CD4-positive, alpha-beta T cell treated with Interleukin-4 for 4 hours (primary cell): ENCODE results near the gene HSDL1.

ENCODE experiments used
- DNase-seq: peaks from one replicate; pipeline ENCODE4 v3.0.0-alpha.2; 2020

Gene HSDL1

GRCh38 chr16:84105301-84105815 lies 39.6 kb downstream of the HSDL1 start:
- no peak for DNase-seq

- no peak for DNase-seq
Observed at GRCh38 chr16:84104231-84104630, 40.7 kb downstream of the HSDL1 start.

DNA sequence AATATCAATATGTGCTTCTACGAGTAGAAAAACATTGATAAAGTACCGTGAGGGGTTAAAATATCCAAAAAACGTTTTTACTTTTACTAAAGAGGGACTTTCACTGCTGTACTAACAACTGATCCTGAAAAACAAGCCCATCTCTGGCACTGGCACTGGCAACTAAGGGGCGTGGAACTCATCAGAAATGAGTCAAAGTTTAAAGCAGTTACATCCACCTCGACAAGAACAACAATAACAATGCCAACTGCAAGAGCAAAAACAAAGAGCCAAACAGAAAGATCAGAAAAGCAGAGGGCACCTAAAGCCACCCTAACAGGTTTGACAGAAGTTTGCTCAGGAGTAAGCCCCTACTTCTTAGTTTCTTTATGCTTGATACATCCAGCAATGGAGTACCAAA lies 41.3 kb downstream of the HSDL1 start:
- DNase-seq, result no peak

DNA sequence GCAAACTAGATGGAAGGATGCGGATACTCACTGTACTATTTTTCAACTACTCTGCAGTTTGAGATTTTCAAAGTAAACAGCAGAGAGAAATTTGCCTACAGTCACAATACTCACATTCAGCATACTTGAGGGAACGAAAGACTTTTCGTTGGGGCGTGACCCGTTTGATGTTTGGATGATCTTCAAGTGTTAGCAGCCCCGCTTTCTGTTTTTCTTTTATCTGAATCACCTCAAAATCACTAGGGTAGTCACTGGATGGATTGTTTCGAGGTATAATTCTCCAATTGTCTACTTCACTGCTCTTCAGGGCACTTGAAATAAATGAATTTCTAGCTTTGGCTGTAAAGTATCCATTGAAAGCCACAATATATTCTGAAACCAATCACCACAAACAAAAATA lies 46.0 kb downstream of the HSDL1 start:
- no peak for DNase-seq

GRCh38 chr16:84096447-84097005 lies 48.5 kb downstream of the HSDL1 start:
- no peak for DNase-seq

DNA sequence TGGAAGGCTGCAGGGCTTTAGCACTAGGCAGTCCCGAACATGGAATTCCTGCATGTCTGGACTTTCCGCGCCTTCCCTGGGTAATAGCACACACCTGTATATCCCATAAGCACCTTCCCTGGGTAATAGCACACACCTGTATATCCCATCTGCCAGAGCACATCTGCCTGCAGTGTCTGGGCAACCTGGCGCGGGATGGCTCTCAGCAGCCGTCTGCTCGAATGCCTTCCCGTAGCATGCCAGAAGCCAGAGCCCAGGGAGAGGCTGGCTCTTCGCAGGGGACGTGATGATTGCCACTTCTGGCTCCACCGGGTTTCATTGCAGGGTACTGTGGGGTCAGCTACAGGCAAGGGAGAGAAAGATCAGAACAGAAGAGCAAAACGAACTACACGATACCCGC lies 49.5 kb downstream of the HSDL1 start:
- no peak for DNase-seq

GRCh38 chr16:84093879-84094270 lies 51.1 kb downstream of the HSDL1 start:
- DNase-seq, result no peak

DNA sequence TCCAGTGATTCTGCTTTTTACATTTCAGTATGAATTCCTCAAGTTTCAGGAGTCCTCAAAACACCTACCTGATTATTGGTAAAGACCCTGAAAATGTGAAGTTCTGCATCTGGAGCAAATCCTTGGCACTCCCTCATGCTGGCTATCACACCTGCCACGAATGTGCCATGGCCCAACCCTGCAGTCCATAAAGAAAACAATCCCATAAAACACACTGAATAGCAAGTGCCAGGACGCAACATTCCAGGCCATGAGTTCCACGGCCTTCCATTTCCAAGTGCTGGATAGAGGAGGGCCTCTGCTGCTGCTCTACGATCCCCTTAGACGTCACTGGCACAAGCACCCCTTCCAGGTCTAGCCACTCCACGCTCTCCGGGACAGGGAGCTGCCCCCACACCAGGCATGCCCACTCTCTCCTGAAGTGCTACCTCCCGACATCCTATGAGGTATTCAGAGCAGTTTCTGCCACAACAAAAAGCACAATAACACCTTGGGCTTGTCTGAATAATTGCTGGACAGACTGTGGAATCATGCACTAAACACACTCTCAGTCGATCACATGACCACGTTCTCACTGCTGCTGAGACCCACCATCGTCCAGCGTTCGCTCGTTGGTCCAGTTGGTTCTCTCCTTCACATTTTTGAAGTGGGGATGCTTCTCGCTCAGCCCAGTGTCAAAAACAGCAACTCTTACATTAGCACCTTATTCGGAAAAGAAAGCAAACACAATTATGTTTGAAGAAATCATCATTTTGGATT lies 51.7 kb downstream of the HSDL1 start:
- DNase-seq, result no peak

DNA sequence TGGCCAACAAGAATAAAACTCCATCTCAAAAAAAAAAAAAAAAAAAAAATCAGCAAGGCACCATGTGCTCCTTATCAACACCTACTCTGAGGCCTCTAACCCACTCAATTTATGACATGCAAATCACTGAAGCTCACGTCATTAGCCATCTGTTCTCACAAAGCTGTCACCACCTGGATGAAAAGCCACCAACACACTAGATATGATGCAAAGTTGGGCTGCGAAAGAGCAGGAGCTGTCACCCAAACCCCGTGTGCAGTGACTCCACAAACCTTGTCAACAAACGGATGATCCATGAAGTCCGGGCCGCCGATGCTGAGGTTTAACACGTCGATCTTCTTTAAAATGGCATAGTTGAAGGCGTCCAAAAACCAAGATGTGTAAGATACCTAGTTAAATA lies 53.5 kb downstream of the HSDL1 start:
- no peak for DNase-seq

DNA sequence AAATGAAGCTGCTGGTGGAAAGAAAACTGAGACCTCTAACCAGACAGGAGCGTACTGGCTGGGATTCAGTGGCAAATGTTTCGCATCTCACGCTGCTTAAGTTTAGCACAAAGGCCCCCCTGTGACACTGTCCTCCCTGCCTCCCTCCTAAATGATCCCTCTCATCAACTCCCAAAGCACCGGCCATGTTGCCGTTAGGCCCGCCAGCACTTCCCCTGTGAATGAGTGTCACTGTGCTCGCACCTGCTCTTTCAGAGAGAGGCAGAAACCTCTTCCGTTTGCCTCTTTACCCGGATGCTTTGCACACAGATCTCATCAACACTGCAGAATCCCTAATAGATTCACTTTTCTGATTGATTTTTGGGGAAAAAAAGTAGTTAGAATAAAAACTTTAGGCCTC lies 54.8 kb downstream of the HSDL1 start:
- DNase-seq, result no peak

- peak; percentile 27 for DNase-seq
Observed at GRCh38 chr16:84088695-84089395, 56.1 kb downstream of the HSDL1 start.

- DNase-seq, result no peak
Observed at GRCh38 chr16:84087466-84088151, 57.4 kb downstream of the HSDL1 start.

DNA sequence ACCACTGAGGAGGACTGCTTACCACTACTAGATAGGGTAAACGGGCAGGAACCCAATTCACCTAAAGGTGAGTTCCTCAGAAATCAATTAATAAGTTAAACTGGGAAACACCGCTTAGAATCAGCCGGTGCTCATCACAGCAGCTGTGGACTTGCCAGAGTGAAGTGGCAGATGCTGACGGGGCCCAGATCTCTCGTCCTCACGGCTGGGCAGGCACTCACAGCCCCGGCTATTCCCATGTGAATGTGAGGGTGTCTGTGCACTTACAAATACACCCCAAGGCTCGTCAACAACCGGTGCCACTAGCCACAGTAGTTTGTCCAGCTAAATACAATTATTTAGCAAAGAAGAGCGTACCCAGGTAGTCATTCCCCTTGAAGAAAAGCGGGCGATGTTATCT lies 58.0 kb downstream of the HSDL1 start:
- DNase-seq, result no peak

- DNase-seq, result no peak
Observed at GRCh38 chr16:84086341-84086740, 58.6 kb downstream of the HSDL1 start.

DNA sequence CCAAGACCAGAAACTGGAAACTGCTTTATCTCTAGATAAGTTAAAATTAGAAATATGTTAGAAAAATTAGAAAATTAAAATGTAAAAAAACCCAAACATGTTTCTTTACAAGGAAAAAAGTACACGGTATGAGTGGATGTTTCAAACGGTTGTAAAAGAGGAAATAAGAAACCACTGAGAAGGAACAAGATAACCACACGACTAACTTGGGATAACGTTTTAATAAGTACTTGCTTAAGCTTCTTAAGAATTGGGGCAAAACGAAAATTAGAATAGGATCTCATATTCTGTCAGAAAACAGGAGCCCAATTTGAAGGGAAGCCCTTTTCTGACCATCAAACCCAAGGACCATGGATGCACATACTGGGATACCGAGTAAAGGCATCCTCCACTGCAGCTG lies 59.2 kb downstream of the HSDL1 start:
- no peak for DNase-seq

DNA sequence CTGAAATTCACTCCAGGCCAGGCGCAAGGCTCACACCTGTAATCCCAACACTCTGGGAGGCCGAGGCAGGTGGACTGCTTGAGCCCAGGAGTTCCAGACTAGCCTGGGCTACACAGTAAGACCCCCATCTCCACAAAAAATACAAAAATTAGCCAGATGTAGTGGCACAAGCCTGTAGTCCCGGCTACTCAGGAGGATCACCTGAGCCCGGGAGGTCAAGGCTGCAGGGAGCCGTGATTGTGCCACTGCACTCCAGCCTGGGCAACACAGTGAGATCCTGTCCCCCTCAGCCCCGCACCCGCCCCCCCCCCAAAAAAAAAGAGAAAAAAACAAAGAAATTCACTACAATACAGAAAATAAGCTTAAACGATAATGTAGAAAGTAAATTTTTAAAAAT lies 59.7 kb downstream of the HSDL1 start:
- DNase-seq, result no peak

- peak; percentile 68 for DNase-seq
Observed at GRCh38 chr16:84084570-84085270, 60.3 kb downstream of the HSDL1 start.

DNA sequence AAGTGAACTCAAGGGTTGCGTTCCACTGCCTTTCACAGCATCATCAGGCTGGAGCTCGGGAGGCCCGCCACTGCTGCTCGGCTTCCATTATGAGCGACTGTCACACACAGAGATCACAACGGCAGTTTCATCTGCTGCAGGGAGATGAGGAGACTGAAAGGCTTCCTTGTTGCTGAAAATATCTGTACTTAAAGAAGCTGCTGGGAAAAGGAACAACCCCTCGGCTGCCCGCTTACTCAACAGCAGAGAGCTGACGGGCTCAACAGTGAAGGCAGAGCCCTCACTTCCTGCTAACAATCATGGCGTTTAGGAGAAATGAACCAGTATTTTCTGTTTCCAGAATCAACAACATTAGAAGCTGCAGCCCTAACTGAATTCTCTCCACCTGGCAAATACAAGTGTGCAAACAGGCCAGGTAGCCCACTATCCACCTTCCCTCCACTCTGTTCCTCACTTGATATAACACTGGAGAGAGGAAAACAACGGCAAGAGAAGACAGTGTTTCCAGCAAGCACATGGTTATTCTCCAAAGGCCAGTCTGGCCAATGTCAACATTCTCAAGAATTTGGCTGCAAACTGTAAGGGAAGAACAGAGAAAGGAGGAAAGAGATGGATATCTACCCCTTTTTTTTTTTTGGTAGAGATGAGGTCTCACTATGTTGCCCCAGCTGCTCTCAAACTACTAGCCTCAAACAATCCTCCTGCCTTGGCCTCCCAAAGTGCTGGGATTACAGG lies 62.0 kb downstream of the HSDL1 start:
- no peak for DNase-seq

DNA sequence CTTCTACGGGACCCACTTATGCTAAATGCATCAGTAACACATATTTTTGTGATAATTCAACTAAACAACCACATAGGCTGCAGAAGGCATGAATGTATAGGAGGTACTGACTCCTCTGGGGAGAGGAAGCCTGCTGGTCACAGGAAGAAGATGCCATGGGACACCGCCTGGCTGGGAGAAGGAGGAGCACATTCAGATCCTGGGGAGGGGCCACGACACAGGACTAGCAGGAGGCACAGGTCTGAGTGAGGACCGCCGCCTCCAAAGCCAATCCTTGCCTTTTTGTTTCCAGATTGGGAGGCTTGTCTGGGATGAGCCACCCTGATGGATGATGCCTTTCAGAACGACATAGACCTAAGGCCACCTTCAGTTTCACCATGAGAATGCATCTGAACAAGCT lies 62.9 kb downstream of the HSDL1 start:
- DNase-seq, result no peak

- no peak for DNase-seq
Observed at GRCh38 chr16:84081446-84081989, 63.5 kb downstream of the HSDL1 start.

DNA sequence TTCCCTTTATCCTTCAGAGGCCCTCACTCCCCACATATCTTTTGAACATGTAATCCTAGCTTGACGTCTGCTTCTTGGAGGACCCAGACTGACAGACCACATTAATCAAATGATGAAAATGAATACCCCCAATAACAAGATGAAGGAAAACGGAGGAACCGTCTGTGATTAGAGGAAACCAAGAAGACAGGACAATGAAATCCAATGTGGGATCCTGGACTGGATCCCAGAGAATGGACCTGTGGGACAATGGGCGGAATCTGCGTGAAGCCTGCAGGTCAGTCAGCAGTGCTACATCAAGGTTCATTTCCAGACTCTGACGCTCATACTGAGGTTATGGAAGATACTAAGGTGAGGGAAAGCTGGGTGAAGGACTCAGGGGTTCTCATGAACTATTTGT lies 64.2 kb downstream of the HSDL1 start:
- DNase-seq, result no peak

- DNase-seq, result no peak
Observed at GRCh38 chr16:84080378-84080777, 64.6 kb downstream of the HSDL1 start.
